GM12892 (cell line): ENCODE data around the gene CHCHD4.

ENCODE experiments used
- DNase-seq: peaks from one replicate; pipeline ENCODE4 v3.0.0; 2011; ENCODE audit not compliant: insufficient read length
- FAIRE-seq: peaks from 2 replicates; lab custom pipeline; 2011; peaks lifted over from hg19 to GRCh38; lab: Jason Lieb, UNC
- POLR2A ChIP-seq: IDR thresholded peaks from 2 replicates; pipeline ENCODE4 v1.6.1; 2011; ENCODE audit warnings: low read depth, low read length, control low read depth
- POLR2AphosphoS5 ChIP-seq: IDR thresholded peaks from 2 replicates; pipeline ENCODE4 v1.6.1; 2011; ENCODE audit warnings: low read depth, low read length, control low read depth
- TAF1 ChIP-seq: IDR thresholded peaks from 2 replicates; pipeline ENCODE4 v1.6.1; 2011; ENCODE audit warnings: low read depth, mild to moderate bottlenecking, control low read depth, low read length, borderline replicate concordance

The CHCHD4 gene

DNA sequence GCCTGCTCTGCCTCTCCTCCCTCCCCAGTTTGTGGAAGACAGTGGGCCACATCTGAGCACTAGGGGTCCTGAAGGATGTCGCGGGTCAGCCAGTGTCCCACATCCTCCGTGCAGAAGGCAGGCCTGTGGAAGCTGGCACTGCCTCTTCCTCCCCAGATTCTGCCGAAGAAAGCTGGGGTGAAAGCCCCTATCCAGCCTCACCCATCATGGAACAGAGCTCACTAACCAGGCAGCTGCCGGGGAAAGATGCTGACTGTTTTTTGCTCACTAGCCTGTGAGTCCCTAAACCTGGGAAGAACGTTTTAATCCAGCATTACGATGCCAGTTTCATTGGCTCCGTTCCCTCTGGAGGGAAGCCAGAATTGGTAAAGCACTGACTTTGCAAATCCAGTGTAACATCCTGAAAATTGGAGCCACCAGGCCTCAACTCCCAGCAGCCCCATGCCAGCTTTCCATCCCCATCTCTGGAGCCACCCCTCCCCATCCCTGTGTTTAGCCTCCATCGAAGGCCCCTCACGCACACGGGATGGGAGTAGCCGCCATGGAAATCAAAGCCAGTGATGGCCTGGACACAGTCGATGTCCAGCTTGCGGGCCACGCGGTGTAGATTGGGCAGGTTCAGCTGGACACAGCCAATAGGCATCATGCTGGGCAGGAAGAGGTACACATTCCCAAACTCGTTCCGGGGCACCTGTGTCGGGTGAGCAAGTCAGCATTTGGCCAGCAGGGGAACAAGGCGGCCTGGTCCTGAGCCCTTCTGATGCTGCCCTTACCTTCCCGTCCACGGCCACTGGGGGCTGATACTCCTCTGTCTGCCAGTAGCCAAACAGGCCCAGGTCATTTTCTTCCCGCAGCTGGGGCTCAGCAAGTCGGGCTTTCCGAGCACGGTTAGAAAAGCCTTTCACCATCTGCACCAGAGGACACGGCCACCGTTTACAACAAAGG, 23.6 kb upstream of the CHCHD4 start:
- DNase-seq (no peak), FAIRE-seq (no peak)
- TF ChIP-seq POLR2AphosphoS5 (no peak), POLR2A (no peak), TAF1 (no peak)

DNA sequence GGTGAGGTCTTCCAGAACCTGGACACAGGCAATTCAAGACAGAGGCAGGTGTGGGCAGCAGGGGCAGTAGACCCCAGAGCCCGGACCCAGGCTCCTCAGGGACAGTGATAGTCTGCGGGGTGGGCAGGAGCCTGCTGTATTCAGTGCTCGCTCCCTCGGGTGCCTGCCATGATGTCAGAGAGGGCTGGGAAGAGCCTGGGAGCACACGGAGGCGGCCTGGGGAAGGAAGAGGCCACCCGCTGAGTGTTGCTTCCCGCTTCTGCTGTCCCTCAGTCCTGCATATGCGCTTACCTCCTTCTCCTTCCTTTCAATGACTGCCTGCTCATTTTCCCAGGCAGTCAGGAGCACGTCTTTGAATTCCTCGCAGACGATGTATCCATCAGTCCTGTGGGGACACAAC, 22.9 kb upstream of the CHCHD4 start:
- no peak for TF ChIP-seq TAF1
- no peak for TF ChIP-seq POLR2A
- TF ChIP-seq POLR2AphosphoS5, result no peak
- no peak for FAIRE-seq
- no peak for DNase-seq

DNA sequence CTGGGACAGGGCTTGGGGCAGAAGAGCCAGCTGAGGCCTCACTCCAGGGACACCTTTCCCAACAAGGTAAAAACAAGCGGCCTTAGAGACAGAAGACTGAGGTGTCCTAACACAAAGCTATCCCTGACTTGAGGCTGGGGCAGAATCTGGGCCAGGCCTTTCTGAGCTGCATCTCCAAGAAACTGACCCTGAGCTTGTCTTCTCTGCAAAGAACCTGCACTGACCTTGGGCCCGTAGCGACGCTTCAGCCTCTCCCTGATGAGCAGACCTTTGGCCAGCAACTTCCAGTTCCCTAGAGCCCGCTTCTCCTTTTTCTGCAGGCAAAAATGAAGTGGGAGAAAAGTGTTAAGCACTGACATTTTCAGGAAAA, 22.4 kb upstream of the CHCHD4 start:
- DNase-seq (no peak), FAIRE-seq (no peak)
- TF ChIP-seq POLR2AphosphoS5 (no peak), POLR2A (no peak), TAF1 (no peak)

DNA sequence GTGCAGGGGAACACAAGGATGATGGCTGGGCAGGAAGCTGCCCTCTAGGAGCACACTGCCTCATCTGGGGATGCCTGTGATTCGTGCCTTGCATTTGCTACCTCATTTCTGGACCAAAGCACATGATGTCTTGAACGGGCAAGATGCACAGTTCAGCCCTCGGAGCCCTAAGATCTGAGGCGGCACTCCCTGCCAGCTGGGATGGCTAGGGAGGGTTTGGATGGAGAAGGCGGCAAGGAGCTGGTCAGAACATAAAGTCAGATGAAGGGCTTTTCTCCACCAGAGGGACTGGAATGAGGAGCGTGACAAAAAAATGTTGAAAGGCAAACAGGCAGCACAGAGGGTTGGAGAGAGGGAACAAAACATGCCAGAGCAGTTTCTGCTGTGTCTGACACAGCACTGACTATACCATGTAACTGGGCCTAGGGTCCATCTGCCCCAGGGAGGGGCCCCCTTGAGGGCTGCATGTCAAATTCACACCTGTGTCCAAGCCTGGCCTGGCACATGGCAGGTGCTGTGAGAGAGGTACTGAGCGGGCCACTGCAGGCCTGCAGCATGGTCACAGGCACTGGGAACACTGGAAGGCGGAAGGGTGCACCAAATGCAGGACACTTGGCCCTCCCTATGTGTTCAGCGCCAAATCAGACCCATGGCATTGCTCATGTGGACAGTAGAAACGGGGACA, 21.9 kb upstream of the CHCHD4 start:
- TF ChIP-seq TAF1, result no peak

DNA sequence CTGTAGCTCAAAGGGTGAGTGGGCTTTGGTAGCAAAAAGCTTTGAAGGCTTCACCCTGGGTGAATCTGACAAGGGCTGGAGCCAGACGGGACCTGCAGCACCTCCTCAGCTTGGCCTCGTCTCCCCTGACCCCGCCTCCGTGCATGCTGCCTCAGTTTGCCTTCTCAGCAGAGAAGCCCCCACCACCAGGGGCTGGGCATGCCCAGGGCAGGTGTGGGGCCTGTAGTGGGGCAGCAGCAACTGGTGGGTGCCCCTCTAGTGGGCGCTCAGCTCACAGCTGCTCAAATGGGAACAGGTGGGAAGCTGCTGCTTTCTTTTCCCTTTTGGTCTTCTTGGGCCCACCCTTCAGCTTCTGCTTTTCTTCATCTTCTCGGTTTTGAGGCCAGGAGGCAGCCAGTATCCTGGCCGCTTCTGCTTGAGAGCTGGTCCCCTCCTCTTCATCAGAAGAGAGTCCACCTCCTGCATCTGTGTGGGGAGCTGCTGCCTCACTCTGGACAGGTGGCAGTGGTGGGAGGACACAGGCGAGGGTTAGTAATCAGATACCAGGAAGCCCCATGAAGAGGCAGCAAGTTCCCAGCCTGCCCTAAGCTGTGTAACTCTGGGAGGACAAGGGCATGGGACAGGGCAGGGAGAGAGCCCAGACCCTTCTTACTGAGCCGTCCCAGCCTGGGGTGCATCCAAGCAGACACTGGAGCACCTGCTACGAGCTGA, 21.2 kb upstream of the CHCHD4 start:
- no peak for TF ChIP-seq POLR2AphosphoS5
- TF ChIP-seq POLR2A, result no peak
- TF ChIP-seq TAF1, result no peak
- FAIRE-seq (no peak), DNase-seq (no peak)

More for the DNA sequence above, 21.9 kb upstream of the CHCHD4 start:
- DNase-seq (no peak), FAIRE-seq (no peak)

DNA sequence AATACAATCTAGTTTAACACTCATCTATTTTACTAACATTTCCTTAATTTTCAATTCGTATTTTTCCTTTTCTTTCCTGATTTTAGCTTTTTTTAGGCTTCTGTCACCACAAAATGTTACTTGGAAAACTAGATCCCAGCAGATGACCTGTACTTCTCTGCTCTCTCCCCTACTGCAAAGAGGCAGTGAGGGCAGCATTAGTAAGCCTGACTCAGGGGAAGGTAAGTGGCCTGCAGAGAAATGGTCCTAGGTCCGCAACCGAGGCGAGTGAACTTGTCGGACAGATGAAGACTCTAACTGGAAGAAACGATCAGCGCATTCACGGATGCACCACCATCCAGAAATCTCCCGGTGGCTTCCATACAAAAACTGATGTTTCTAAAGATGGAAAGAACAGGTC, 20.6 kb upstream of the CHCHD4 start:
- DNase-seq, result no peak
- no peak for FAIRE-seq
- TF ChIP-seq TAF1 (no peak), POLR2AphosphoS5 (no peak), POLR2A (no peak)

DNA sequence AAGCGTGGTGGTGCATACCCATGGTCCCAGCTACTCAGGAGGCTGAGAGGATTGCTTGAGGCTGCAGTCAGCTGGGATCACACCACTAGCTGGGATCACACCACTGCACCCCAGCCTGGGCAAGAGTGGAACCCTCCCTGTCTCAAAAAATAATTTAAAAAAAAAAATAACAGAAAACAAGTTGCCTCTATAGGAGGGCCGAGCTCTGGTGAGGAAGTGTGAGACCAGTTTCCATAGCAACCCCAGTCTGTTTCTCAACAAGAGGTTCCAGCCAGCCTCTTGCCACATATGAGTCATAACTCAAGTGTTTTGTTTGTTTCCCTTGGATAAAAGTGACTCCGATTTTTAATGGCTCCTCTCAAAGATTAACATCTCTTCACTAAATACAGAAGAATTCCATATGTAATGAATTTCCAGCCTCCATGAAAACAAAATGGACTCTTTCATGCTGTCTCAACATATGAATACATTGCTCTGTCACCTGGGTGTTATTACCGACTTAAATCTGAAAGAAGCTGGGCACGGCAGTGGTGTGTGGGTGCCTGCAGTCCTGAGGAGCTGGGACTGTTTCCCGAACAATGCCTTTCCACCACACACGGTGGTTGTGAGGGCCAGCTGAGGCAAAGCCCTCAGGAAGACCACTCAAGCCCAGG, 19.9 kb upstream of the CHCHD4 start:
- TF ChIP-seq POLR2AphosphoS5 (no peak), TAF1 (no peak), POLR2A (no peak)
- DNase-seq (peak; percentile 70), FAIRE-seq (no peak)

DNA sequence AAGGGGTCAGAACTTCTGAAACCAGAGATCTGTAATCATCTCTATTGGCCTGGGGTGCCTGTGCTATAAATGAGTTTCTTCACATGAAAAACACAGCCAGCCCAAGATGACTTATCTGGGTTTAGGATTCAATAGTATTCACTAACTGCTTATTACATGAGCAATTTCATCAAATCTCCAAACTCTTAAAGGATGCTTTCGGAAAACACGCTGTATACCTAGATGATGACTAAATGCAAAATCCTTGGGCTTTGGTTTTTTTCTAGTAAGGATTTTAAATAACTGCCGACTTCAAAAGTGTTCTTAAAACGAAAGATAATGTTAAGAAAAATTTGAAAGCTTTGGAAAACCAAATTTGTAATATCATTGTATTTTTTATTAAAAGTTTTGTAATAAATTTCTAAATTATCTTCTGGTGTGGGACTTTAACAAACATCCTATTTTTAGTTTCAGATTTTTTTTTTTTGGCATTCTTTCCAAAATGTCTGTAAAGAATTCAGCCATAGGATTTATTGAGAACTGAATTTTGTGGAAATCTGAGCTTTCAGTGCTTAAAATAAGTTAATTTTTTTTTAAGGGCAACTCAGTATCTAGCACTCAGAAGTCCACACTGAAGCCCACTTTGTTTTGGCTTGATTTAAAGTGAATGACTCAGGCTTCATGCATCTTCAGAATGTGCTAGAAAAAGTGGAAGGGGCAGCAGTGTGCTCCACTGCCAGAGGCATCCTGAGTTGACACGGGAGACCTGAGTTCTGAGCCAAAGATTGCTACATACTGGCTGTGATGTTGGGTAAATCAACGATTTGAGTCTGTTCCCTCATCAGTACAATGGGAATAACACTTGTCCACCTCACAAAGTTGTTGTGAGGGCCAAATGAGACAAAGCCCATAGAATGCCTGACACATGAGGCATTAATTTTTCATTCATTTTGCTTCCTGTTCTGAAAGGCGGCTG, 18.9 kb upstream of the CHCHD4 start:
- TF ChIP-seq POLR2AphosphoS5 (no peak), POLR2A (no peak), TAF1 (no peak)
- DNase-seq (no peak), FAIRE-seq (no peak)

DNA sequence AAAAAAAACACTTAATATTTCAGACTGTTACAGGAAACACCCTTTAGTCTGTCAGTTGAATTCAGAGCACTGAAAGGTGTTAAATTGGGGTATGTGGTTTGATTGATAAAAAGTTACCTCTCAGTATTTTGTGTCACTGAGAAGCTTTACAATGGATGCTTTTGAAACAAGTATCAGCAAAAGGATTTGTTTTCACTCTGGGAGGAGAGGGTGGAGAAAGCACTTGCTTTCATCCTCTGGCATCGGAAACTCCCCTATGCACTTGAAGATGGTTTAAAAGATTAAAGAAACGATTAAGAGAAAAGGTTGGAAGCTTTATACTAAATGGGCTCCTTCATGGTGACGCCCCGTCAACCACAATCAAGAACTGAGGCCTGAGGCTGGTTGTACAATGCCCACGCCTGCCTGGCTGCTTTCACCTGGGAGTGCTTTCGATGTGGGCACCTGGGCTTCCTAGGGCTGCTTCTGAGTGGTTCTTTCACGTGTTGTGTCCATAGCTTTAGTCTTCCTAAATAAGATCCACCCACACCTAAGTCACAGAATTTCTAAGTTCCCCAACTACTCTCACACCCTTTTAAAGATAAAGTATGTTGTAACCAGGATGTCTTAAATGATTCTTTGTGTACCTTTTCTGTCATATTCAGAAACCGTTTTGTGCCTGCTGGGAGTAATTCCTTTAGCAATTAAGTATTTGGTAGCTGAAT, 18.0 kb upstream of the CHCHD4 start:
- TF ChIP-seq TAF1, result no peak
- TF ChIP-seq POLR2AphosphoS5, result no peak
- TF ChIP-seq POLR2A, result no peak
- FAIRE-seq (no peak), DNase-seq (no peak)
